NT2/D1 (cell line): ENCODE results near the gene CRACR2A.

Experiments used
- SUZ12 ChIP-seq: IDR thresholded peaks from 2 replicates; pipeline ENCODE4 v1.6.1; 2011; ENCODE audit not compliant: insufficient read length, insufficient read depth; ENCODE audit errors: extremely low read depth
- YY1 ChIP-seq: IDR thresholded peaks from 2 replicates; pipeline ENCODE4 v1.6.1; 2011; ENCODE audit not compliant: insufficient read length, insufficient read depth
- ZNF274 ChIP-seq: IDR thresholded peaks from 2 replicates; pipeline ENCODE4 v1.6.1; 2011; ENCODE audit warnings: mild to moderate bottlenecking, low read depth, low read length

GRCh38 chr12:3656946-3657622 is 95.8 kb downstream of the CRACR2A start:
- TF ChIP-seq ZNF274 (no peak), YY1 (no peak), SUZ12 (no peak)
